Measurements from ENCODE around the gene CDK7. TPM values are rescaled to one million over a fixed set of nuclear protein-coding genes. Genes with fewer than 3 reads are reported as not detected.
A peak's percentile ranks its signal among the peaks of the same experiment; 100 is the strongest.
"Not testable (repeated sequence)": the region's sequence is repeated elsewhere in the genome, so short reads cannot be mapped to it uniquely, and the experiment has no call there.

Gene CDK7
- total RNA-seq = 10 to 100 TPM; 22.1 to 25.2 TPM
- long read RNA-seq, transcript CDK7-201 (12 exons, 1,439 nt) = major isoform, 15 of 17 reads
- long read RNA-seq, partial matches to known transcripts = 0 of 17 reads
- long read RNA-seq, other reads (novel, unspliced or antisense) = 2 of 17 reads

GRCh38 chr5:69234457-69235268, at the start of gene CDK7:
CDK7 (plus strand) TSS chr5:69234886; CDS start chr5:69234976, 90 bp downstream.
- ATAC-seq (peak; percentile 98), DNase-seq (peak; percentile 94 to 95)
- intact Hi-C loops (cut with DNase I, micrococcal nuclease) = loop anchor here in 1 of 2 donors (10.0 kb wide), 1 partner anchor 50 kb away; the partner anchor contains the start of gene CENPH

GRCh38 chr5:69187342-69187741, 47.3 kb upstream of the CDK7 start:
- ATAC-seq (no peak), DNase-seq (no peak)
- intact Hi-C loops (cut with DNase I, micrococcal nuclease) = loop anchor here in 1 of 2 donors (10.0 kb wide), 1 partner anchor 47 kb away; the partner anchor contains the start of gene CDK7

GRCh38 chr5:69188811-69189161, 45.9 kb upstream of the CDK7 start:
- intact Hi-C loops (cut with DNase I, micrococcal nuclease) = loop anchor here in 1 of 2 donors (10.0 kb wide), 1 partner anchor 46 kb away; the partner anchor contains the start of gene CDK7

DNA sequence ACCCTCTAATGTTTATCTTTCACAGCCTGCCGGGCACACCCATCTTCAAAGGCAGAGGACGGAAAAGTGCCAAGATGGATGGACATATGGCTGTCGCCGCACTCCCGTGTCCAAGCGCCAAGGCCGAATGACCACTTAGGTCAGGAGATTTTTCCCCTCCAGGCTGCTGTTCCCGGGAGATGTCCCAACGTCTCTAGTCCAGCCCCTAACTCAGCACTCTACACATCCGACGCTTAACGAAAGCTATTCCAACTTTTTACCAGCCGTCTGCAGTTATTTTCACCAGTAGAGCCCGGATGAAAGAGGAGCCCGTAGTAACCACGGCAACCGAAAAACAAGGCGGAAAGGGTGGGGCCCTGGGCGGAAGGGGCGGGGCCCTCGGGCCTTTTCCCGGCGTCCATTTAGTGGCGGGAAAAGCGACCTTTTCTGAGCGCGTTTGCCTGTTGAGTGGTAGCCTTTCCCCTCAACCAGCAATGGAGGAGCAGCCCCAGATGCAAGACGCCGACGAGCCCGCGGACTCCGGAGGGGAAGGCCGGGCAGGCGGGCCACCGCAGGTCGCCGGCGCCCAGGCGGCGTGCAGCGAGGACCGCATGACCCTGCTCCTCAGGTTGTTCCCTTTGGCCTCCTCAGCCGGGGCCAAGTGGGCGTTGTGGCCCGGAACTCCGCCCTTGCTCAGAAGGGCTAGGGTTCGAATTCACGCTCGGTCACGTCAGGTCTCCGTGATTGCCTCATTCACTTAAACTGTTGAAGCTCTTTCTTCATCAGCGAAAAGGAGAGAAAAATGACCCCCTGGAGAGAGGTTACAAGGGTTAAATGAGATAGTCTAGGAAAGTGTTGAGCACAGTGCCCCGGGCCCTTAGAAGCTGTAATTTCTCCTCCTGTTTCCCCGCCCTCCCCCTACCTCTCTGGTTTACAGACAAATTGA, 45.3 kb upstream of the CDK7 start, which contains the start of gene CENPH:
CENPH (plus strand) TSS at position 422 of the 925 bp plus-strand sequence; CDS start at position 474, 52 bp downstream.
- DNase-seq (peak; percentile 89 to 91), ATAC-seq (peak; percentile 98)
- intact Hi-C loops (cut with DNase I, micrococcal nuclease) = loop anchor here in 1 of 2 donors (10.0 kb wide), 1 partner anchor 45 kb away; the partner anchor contains the start of gene CDK7

More at GRCh38 chr5:69188811-69189161, 45.9 kb upstream of the CDK7 start:
- no peak for DNase-seq
- ATAC-seq = no peak

GRCh38 chr5:69202497-69202896, 32.2 kb upstream of the CDK7 start:
- no peak for DNase-seq
- no peak for ATAC-seq
- intact Hi-C loops (cut with DNase I, micrococcal nuclease) = no loop called here

DNA sequence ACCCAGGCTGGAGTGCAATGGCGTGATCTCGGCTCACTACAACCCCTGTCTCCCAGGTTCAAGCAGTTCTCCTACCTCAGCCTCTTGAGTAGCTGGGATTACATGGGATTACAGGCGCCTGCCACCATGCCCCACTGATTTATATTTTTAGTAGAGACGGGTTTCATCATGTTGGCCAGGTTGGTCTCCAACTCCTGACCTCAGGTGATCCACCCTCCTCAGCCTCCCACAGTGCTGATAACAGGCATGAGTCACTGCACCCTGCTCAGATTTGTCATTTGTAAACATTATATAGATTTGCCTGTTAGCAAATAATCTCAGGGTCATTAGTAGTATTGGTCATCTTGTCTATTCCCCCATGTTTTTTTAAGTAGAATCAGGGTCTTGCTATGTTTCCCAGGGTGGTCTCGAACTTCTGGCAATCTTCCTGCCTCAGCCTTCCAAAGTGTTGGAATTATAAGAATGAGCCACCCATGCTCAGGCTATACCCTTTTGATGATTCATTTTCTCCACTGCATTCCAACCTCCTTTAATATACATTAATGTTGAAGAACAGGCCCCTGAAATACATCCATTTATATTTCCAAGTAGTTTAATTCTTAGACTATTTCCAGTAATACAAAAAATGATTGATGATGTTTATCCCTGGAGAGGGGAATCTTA, 28.0 kb upstream of the CDK7 start:
- intact Hi-C loops (cut with DNase I, micrococcal nuclease) = no loop called here
- ATAC-seq = no peak
- no peak for DNase-seq

- no peak for ATAC-seq
- no peak for DNase-seq
- intact Hi-C loops (cut with DNase I, micrococcal nuclease) = no loop called here
These were observed 25.1 kb upstream of the CDK7 start for GRCh38 chr5:69209602-69210001.

- no peak for ATAC-seq
- DNase-seq = no peak
- intact Hi-C loops (cut with DNase I, micrococcal nuclease) = no loop called here
These were observed 23.5 kb upstream of the CDK7 start for GRCh38 chr5:69211200-69211599.

DNA sequence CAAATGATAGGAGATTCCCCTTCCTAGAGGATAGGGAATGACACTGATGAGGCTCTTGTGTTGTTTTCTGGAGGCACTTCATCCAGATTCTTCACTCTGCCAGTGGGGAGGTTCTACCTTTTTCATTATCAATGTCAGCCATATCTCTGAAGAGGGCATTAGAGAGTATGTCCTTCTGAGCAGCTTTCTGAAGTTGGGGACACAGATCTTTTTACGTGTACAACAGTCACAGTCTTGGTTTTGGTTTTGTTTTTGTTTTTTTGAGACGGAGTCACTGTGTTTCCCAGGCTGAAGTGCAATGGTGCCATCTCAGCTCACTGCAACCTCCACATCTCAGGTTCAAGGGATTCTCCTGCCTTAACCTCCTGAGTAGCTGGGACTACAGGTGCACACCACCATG, 22.7 kb upstream of the CDK7 start:
- intact Hi-C loops (cut with DNase I, micrococcal nuclease) = no loop called here
- no peak for ATAC-seq
- DNase-seq = no peak

GRCh38 chr5:69213513-69214215, 21.0 kb upstream of the CDK7 start:
- ATAC-seq (no peak), DNase-seq (no peak)
- intact Hi-C loops (cut with DNase I, micrococcal nuclease) = no loop called here

- ATAC-seq = no peak
- no peak for DNase-seq
- intact Hi-C loops (cut with DNase I, micrococcal nuclease) = no loop called here
These were observed 17.6 kb upstream of the CDK7 start for GRCh38 chr5:69217151-69217511.

DNA sequence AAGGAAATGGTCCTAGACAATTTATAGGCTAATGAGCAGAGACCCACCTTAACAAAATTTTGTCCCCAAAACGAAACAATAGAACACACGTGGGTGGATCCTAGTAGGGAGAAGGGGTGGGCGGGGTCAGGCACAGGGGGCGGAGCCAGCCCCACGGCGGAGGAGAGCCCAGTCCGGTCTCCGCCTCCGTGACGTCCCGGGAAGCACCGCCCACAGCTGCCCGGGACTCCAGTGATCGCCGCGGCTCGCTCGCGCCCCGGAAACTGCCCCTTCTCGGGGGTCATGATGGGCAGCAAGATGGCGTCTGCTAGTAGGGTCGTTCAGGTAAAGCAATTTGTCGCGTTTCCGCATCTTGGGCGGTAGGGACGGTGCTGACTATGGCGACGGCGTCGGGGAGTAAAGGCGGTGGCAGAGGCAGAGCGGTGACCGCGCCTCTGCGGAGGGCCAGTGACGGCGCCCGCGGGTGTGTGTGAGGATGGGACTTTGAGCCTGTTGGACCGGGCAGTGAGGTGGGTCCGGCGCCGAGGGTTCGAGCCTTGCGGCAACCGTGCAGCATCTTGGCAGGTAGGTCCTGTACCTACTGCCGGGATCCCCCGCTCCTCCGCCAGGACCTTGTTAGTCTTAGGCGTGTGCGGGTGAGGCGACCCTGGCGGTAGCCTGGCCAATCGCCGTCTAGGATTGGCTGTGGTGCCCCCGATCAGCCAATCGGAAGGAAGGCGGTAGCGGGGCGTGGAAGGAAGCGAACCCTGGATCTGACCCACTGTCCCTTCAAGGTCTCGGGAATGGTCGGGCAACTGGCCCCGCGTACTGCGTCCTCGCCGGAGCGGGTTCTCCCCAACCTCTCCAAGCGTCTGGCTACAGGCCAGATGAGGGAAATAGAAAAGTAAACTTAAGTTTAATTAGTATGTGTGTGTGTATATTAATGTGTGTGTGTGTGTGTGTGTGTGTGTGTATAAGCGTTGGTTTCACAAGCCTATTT, 16.8 kb upstream of the CDK7 start:
- peak; percentile 95 for ATAC-seq
- intact Hi-C loops (cut with DNase I, micrococcal nuclease) = no loop called here
- peak; percentile 98 to 99 for DNase-seq

GRCh38 chr5:69219939-69220338, 14.7 kb upstream of the CDK7 start:
- DNase-seq (no peak), ATAC-seq (no peak)
- intact Hi-C loops (cut with DNase I, micrococcal nuclease) = no loop called here

DNA sequence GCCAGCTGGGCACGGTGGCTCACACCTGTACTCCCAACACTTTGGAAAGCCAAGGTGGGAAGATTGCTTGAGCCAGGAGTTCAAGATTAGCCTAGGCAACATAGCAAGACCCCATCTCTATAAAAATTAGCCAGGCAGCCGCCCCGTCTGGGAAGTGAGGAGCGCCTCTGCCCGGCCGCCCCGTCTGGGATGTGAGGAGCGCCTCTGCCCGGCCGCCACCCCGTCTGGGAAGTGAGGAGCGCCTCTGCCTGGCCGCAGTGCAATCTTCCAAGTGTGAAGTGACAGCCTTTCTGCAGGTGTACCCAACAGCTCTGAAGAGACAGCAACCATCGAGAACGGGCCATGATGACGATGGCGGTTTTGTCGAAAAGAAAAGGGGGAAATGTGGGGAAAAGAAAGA, 14.3 kb upstream of the CDK7 start:
- intact Hi-C loops (cut with DNase I, micrococcal nuclease); ATAC-seq; DNase-seq: not testable (repeated sequence)

- ATAC-seq; DNase-seq; intact Hi-C loops (cut with DNase I, micrococcal nuclease): not testable (repeated sequence)
These were observed 13.9 kb upstream of the CDK7 start for GRCh38 chr5:69220833-69221232.

- peak in 1 of 2 donors; percentile 26 for DNase-seq
- intact Hi-C loops (cut with DNase I, micrococcal nuclease) = no loop called here
- no peak for ATAC-seq
These were observed 10.2 kb upstream of the CDK7 start for GRCh38 chr5:69224520-69224919.

DNA sequence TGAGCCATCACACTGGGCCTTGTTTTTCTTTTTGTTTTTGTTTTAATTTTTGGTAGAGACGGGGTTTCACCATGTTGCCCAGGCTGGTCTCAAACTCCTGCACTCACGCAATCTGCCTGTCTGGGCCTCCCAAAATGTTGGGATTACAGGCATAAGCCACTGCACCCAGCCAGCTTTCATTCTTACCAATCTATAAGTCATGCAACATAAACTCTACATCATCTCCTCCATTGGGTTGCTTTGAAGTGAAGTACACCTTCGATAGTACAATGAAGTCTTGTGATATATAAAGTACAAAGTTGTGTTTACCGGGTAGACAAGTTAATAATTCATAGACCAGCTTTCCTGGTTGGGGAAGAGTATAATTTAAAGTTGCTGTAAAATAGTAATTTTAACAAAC, 8.8 kb upstream of the CDK7 start:
- intact Hi-C loops (cut with DNase I, micrococcal nuclease) = no loop called here
- peak; percentile 94 for ATAC-seq
- DNase-seq = no peak

Data from left colon (tissue), 2 donors.